ENCODE measurements around the gene NDUFS4. TPM values are rescaled to one million over a fixed set of nuclear protein-coding genes. Genes with fewer than 3 reads are reported as not detected.
"Not testable (repeated sequence)": the region's sequence is repeated elsewhere in the genome, so short reads cannot be mapped to it uniquely, and the experiment has no call there.

NDUFS4 gene
- total RNA-seq, 1 experiment from 2014 or later = 122 TPM

- no peak for DNase-seq (ENCODE audit: low read depth)
Measured at GRCh38 chr5:53575101-53575500, 14.7 kb downstream of the NDUFS4 start.

GRCh38 chr5:53575831-53576230, 15.4 kb downstream of the NDUFS4 start:
- DNase-seq (ENCODE audit: low read depth) = no peak

- no peak for DNase-seq (ENCODE audit: low read depth)
Measured at GRCh38 chr5:53576674-53577073, 16.2 kb downstream of the NDUFS4 start.

- DNase-seq (ENCODE audit: low read depth) = no peak
Measured at GRCh38 chr5:53578854-53579253, 18.4 kb downstream of the NDUFS4 start.

GRCh38 chr5:53580547-53580946, 20.1 kb downstream of the NDUFS4 start:
- no peak for DNase-seq (ENCODE audit: low read depth)

GRCh38 chr5:53582225-53582624, 21.8 kb downstream of the NDUFS4 start:
- no peak for DNase-seq (ENCODE audit: low read depth)

GRCh38 chr5:53590759-53591158, 30.3 kb downstream of the NDUFS4 start:
- DNase-seq (ENCODE audit: low read depth) = no peak

GRCh38 chr5:53594419-53594818, 34.0 kb downstream of the NDUFS4 start:
- no peak for DNase-seq (ENCODE audit: low read depth)

GRCh38 chr5:53597894-53598293, 37.5 kb downstream of the NDUFS4 start:
- no peak for DNase-seq (ENCODE audit: low read depth)

- peak; percentile 8 for DNase-seq (ENCODE audit: low read depth)
Measured at GRCh38 chr5:53601570-53601969, 41.1 kb downstream of the NDUFS4 start.

GRCh38 chr5:53603009-53603687, 42.7 kb downstream of the NDUFS4 start:
- no peak for DNase-seq (ENCODE audit: low read depth)

GRCh38 chr5:53604309-53604708, 43.9 kb downstream of the NDUFS4 start:
- DNase-seq (ENCODE audit: low read depth) = no peak

GRCh38 chr5:53607886-53608285, 47.4 kb downstream of the NDUFS4 start:
- no peak for DNase-seq (ENCODE audit: low read depth)

GRCh38 chr5:53608897-53609296, 48.5 kb downstream of the NDUFS4 start:
- DNase-seq (ENCODE audit: low read depth) = not testable (repeated sequence)

- no peak for DNase-seq (ENCODE audit: low read depth)
Measured at GRCh38 chr5:53613061-53613460, 52.6 kb downstream of the NDUFS4 start.

GRCh38 chr5:53613536-53613935, 53.1 kb downstream of the NDUFS4 start:
- DNase-seq (ENCODE audit: low read depth) = no peak

GRCh38 chr5:53614376-53614885, 54.0 kb downstream of the NDUFS4 start:
- DNase-seq (ENCODE audit: low read depth) = no peak

GRCh38 chr5:53616939-53617549, 56.6 kb downstream of the NDUFS4 start:
- DNase-seq (ENCODE audit: low read depth) = no peak

GRCh38 chr5:53631251-53631650, 70.8 kb downstream of the NDUFS4 start:
- no peak for DNase-seq (ENCODE audit: low read depth)

GRCh38 chr5:53642061-53642460, 81.6 kb downstream of the NDUFS4 start:
- peak; percentile 41 for DNase-seq (ENCODE audit: low read depth)

- DNase-seq (ENCODE audit: low read depth) = no peak
Measured at GRCh38 chr5:53643445-53643844, 83.0 kb downstream of the NDUFS4 start.

GRCh38 chr5:53645078-53645477, 84.6 kb downstream of the NDUFS4 start:
- no peak for DNase-seq (ENCODE audit: low read depth)

- DNase-seq (ENCODE audit: low read depth) = no peak
Measured at GRCh38 chr5:53649352-53649751, 88.9 kb downstream of the NDUFS4 start.
